ENCODE measurements around the gene APLN.

DNA sequence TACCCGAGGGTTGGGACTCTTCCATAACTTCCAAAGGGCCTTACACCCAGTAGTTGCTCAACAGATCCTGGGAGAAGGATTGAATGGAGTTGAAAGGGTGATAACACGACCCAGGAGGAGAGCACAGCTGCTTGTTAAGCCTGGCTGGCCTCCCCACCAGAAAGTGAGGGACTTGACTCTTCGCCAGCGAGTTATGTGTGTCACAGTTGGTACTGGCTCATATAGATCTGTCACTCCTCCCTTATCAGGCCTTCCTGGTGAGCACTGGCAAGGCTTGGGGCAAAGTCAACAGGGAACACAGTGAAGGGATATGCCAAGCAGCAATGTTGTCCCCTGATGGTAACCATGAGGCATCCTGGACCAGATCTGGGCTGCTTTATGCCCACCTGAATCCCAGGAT lies 35.8 kb downstream of the APLN start:
- no peak for TF ChIP-seq YY1 (IDR thresholded peaks at IDR 0.05; ENCODE audit: insufficient read depth, insufficient read length)
- TF ChIP-seq SUZ12 (IDR thresholded peaks at IDR 0.05; ENCODE audit: extremely low read depth, insufficient read depth, insufficient read length) = no peak
- no peak for TF ChIP-seq ZNF274 (IDR thresholded peaks at IDR 0.05; ENCODE audit: low read depth, low read length)

All from NT2/D1 (cell line).